ENCODE results near the gene DUSP16. TPM values are rescaled to one million over a fixed set of nuclear protein-coding genes. Genes with fewer than 3 reads are reported as not detected.
"Not testable (repeated sequence)": the region's sequence is repeated elsewhere in the genome, so short reads cannot be mapped to it uniquely, and the experiment has no call there.

Gene DUSP16
- total and polyA plus RNA-seq, 2 experiments from 2014 or later, result 11.7 to 59.4 TPM

DNA sequence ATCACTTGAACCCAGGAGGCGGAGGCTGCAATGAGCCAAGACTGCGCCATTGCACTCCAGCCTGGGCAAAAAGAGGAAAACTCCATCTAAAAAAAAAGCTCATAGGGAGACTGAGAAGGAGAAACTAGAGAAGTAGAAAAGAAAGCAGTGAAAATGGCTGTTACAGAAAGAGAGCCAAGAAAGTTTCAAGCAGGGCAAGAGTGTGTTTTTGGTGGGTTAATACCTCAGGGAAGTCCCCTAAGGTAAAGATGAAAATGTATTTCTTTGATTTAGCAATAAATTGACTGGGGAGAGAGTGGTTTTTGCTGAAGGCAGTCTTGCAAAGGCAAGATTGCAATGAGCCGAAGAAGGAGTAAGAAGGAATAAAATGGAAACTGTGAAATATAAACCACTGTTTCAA, 10.0 kb upstream of the DUSP16 start (continued):
- TF ChIP-seq, protein P1, sequence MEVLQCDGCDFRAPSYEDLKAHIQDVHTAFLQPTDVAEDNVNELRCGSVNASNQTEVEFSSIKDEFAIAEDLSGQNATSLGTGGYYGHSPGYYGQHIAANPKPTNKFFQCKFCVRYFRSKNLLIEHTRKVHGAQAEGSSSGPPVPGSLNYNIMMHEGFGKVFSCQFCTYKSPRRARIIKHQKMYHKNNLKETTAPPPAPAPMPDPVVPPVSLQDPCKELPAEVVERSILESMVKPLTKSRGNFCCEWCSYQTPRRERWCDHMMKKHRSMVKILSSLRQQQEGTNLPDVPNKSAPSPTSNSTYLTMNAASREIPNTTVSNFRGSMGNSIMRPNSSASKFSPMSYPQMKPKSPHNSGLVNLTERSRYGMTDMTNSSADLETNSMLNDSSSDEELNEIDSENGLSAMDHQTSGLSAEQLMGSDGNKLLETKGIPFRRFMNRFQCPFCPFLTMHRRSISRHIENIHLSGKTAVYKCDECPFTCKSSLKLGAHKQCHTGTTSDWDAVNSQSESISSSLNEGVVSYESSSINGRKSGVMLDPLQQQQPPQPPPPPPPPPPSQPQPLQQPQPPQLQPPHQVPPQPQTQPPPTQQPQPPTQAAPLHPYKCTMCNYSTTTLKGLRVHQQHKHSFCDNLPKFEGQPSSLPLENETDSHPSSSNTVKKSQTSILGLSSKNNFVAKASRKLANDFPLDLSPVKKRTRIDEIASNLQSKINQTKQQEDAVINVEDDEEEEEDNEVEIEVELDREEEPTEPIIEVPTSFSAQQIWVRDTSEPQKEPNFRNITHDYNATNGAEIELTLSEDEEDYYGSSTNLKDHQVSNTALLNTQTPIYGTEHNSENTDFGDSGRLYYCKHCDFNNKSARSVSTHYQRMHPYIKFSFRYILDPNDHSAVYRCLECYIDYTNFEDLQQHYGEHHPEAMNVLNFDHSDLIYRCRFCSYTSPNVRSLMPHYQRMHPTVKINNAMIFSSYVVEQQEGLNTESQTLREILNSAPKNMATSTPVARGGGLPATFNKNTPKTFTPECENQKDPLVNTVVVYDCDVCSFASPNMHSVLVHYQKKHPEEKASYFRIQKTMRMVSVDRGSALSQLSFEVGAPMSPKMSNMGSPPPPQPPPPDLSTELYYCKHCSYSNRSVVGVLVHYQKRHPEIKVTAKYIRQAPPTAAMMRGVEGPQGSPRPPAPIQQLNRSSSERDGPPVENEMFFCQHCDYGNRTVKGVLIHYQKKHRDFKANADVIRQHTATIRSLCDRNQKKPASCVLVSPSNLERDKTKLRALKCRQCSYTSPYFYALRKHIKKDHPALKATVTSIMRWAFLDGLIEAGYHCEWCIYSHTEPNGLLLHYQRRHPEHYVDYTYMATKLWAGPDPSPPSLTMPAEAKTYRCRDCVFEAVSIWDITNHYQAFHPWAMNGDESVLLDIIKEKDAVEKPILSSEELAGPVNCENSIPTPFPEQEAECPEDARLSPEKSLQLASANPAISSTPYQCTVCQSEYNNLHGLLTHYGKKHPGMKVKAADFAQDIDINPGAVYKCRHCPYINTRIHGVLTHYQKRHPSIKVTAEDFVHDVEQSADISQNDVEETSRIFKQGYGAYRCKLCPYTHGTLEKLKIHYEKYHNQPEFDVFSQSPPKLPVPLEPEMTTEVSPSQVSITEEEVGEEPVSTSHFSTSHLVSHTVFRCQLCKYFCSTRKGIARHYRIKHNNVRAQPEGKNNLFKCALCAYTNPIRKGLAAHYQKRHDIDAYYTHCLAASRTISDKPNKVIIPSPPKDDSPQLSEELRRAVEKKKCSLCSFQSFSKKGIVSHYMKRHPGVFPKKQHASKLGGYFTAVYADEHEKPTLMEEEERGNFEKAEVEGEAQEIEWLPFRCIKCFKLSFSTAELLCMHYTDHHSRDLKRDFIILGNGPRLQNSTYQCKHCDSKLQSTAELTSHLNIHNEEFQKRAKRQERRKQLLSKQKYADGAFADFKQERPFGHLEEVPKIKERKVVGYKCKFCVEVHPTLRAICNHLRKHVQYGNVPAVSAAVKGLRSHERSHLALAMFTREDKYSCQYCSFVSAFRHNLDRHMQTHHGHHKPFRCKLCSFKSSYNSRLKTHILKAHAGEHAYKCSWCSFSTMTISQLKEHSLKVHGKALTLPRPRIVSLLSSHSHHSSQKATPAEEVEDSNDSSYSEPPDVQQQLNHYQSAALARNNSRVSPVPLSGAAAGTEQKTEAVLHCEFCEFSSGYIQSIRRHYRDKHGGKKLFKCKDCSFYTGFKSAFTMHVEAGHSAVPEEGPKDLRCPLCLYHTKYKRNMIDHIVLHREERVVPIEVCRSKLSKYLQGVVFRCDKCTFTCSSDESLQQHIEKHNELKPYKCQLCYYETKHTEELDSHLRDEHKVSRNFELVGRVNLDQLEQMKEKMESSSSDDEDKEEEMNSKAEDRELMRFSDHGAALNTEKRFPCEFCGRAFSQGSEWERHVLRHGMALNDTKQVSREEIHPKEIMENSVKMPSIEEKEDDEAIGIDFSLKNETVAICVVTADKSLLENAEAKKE (CRISPR knock-in tag; IDR thresholded peaks at IDR 0.05), result no peak
- TF ChIP-seq, protein P2, sequence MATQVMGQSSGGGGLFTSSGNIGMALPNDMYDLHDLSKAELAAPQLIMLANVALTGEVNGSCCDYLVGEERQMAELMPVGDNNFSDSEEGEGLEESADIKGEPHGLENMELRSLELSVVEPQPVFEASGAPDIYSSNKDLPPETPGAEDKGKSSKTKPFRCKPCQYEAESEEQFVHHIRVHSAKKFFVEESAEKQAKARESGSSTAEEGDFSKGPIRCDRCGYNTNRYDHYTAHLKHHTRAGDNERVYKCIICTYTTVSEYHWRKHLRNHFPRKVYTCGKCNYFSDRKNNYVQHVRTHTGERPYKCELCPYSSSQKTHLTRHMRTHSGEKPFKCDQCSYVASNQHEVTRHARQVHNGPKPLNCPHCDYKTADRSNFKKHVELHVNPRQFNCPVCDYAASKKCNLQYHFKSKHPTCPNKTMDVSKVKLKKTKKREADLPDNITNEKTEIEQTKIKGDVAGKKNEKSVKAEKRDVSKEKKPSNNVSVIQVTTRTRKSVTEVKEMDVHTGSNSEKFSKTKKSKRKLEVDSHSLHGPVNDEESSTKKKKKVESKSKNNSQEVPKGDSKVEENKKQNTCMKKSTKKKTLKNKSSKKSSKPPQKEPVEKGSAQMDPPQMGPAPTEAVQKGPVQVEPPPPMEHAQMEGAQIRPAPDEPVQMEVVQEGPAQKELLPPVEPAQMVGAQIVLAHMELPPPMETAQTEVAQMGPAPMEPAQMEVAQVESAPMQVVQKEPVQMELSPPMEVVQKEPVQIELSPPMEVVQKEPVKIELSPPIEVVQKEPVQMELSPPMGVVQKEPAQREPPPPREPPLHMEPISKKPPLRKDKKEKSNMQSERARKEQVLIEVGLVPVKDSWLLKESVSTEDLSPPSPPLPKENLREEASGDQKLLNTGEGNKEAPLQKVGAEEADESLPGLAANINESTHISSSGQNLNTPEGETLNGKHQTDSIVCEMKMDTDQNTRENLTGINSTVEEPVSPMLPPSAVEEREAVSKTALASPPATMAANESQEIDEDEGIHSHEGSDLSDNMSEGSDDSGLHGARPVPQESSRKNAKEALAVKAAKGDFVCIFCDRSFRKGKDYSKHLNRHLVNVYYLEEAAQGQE (IDR thresholded peaks at IDR 0.05; ENCODE audit: unreplicated experiment), result no peak

DNA sequence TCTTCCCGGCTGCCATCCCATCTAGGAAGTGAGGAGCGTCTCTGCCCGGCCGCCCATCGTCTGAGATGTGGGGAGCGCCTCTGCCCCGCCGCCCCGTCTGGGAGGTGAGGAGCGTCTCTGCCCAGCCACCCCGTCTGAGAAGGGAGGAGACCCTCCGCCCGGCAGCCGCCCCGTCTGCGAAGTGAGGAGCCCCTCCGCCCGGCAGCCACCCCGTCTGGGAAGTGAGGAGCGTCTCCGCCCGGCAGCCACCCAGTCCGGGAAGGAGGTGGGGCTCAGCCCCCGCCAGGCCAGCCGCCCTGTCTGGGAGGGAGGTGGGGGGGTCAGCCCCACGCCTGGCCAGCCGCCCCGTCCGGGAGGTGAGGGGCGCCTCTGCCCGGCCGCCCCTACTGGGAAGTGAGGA, 3.3 kb upstream of the DUSP16 start:
- not testable (repeated sequence) for H3K36me3 ChIP-seq (ENCODE audit: insufficient read depth); H3K27ac ChIP-seq (ENCODE audit: low read depth); H3F3A ChIP-seq (replicated peaks; ENCODE audit: low read depth); H3K4me1 Mint-ChIP-seq; H3K27me3 ChIP-seq (ENCODE audit: insufficient read depth); DNase-seq (ENCODE audit: low spot score); ATAC-seq; H3K4me3 Mint-ChIP-seq; H3K4me2 ChIP-seq; H3K27me3 Mint-ChIP-seq (ENCODE audit: insufficient read depth, low read depth, poor library complexity); H3K27ac Mint-ChIP-seq; H3K4me1 ChIP-seq (ENCODE audit: insufficient read depth); H3K79me2 ChIP-seq (replicated peaks; ENCODE audit: insufficient read depth); H3K4me3 ChIP-seq; H4K20me1 ChIP-seq (replicated peaks; ENCODE audit: insufficient read depth); H2AFZ ChIP-seq; H3K9me2 ChIP-seq (ENCODE audit: insufficient read depth)
- H3K9me3 Mint-ChIP-seq, result peaks cover 22% of the 10 kb centered on the region
- peaks cover 16% of the 10 kb centered on the region for H3K36me3 Mint-ChIP-seq (ENCODE audit: low read depth)

Measured in GM23338 (cell line).